Spleen (tissue), 11 donors: ENCODE data around the gene GRIK2. TPM values are rescaled to one million over a fixed set of nuclear protein-coding genes. Genes with fewer than 3 reads are reported as not detected.

Experiments used
- DNase-seq: peaks from one replicate; pipeline ENCODE4 v3.0.0-alpha.2; 2020
- H3K27ac ChIP-seq, 8 donors: fragments of 200-600 bp; sonication (generic) in 7 of 8; 1 replicate in 4 of 8; 2 replicates in 4 of 8; pipeline versions ENCODE4 v1.5.0 to v1.8.0; 2016 to 2021; ENCODE audit warnings: inconsistent platforms in 4 of 8, mild to moderate bottlenecking in 4 of 8, moderate library complexity in 1 of 8
- H3K27me3 ChIP-seq, 7 donors: fragments of 200-600 bp; sonication (generic) in 6 of 7; replicated peaks in 1 of 7; 1 replicate in 4 of 7; 2 replicates in 3 of 7; pipeline versions ENCODE4 v1.5.0 to v1.8.0; 2016 to 2021; ENCODE audit warnings: inconsistent platforms in 3 of 7, mild to moderate bottlenecking in 1 of 7
- H3K36me3 ChIP-seq, 6 donors: fragments of 200-600 bp; sonication (generic) in 5 of 6; 1 replicate in 4 of 6; 2 replicates in 2 of 6; pipeline versions ENCODE4 v1.5.0 to v1.8.0; 2016 to 2021; ENCODE audit warnings: inconsistent platforms in 2 of 6
- H3K4me1 ChIP-seq, 6 donors: fragments of 200-600 bp; sonication (generic) in 5 of 6; 1 replicate in 3 of 6; 2 replicates in 3 of 6; pipeline versions ENCODE4 v1.5.0 to v1.8.0; 2016 to 2021; ENCODE audit warnings: inconsistent platforms in 3 of 6
- H3K4me3 ChIP-seq, 8 donors: fragments of 200-600 bp; sonication (generic) in 7 of 8; 1 replicate in 4 of 8; 2 replicates in 4 of 8; pipeline versions ENCODE4 v1.5.0 to v1.8.0; 2016 to 2021; ENCODE audit warnings: inconsistent platforms in 4 of 8, mild to moderate bottlenecking in 4 of 8, moderate library complexity in 2 of 8
- H3K9me3 ChIP-seq, 8 donors: fragments of 200-600 bp; sonication (generic) in 7 of 8; 1 replicate in 4 of 8; 2 replicates in 4 of 8; pipeline versions ENCODE4 v1.5.0 to v1.8.0; 2016 to 2021; ENCODE audit warnings: inconsistent platforms in 4 of 8
- POLR2A ChIP-seq, 3 donors: fragments of 450-650 bp; IDR thresholded peaks; one replicate each; pipeline ENCODE4 v1.5.1; 2017; ENCODE audit warnings: antibody characterized with exemption in 3 of 3, mild to moderate bottlenecking in 1 of 3
- POLR2AphosphoS5 ChIP-seq, 3 donors: sonication (generic); formaldehyde crosslinking; IDR thresholded peaks; one replicate each; pipeline ENCODE4 v1.5.1; 2017; ENCODE audit warnings: antibody characterized with exemption in 3 of 3
- WGBS, 5 donors: extraction: QIAGEN DNeasy Blood & Tissue Kit in 3 of 5; methylation state at CpG; one replicate each; pipeline versions ENCODE4 v1.1.5 to v1.1.7; 2013 to 2018; 5-methylcytosine and 5-hydroxymethylcytosine counted together
- intact Hi-C: fragments of 100-400 bp; cut with DNase I; formaldehyde crosslinking; loops from one replicate; pipeline ENCODE4 v1.15.0; 2023; ENCODE audit warnings: low total_unique reads
- polyA plus RNA-seq, 3 donors: library from polyadenylated mRNA; stranded (reverse); fragments of 200-250 nt; gene quantifications; one replicate each; pipeline ENCODE4 v1.2.1, GENCODE V29; 2013
- total RNA-seq, 7 donors: library from RNA; depleted of rRNA in 3 of 7; stranded (reverse); fragments of >200 nt in 3 of 7; fragmentation: NEBNext Ultra II Directional in 4 of 7; extraction: Animal tissue kit (Norgen Biotek cat#: 25700) in 4 of 7; gene quantifications; one replicate each; pipeline versions ENCODE4 v1.1.0 to v1.2.1, GENCODE V29; 2016 to 2021
- TF ChIP-seq, protein P1 (sequence below), 11 experiments: fragments of 200-600 bp in 7 of 11; fragments of 450-650 bp in 4 of 11; sonication (generic) in 4 of 11; IDR thresholded peaks in 8 of 11; conservative IDR thresholded peaks in 3 of 11; 1 replicate in 7 of 11; 2 replicates in 4 of 11; pipeline versions ENCODE4 v1.4.0 to v1.8.0; 2016 to 2021; ENCODE audit warnings: antibody characterized with exemption in 11 of 11, inconsistent platforms in 4 of 11, mild to moderate bottlenecking in 1 of 11
- donor health status: healthy with polysubstance abuse.
- donor health status: DM: no; HTN: no; CAD: no; lungs with moderate emphysema.
- donor health status: DM: no; HTN: no; CAD: no.
- donor health status: Bipolar disorder and iron deficiency.
- donor health status: healthy.
- donor health status: DM: no; HTN: no; CAD: no.
- donor health status: DM: yes; HTN: yes; CAD: no.

Gene GRIK2
- total and polyA plus RNA-seq, 10 donors: 0.07 to 2.7 (median 0.89) TPM

DNA sequence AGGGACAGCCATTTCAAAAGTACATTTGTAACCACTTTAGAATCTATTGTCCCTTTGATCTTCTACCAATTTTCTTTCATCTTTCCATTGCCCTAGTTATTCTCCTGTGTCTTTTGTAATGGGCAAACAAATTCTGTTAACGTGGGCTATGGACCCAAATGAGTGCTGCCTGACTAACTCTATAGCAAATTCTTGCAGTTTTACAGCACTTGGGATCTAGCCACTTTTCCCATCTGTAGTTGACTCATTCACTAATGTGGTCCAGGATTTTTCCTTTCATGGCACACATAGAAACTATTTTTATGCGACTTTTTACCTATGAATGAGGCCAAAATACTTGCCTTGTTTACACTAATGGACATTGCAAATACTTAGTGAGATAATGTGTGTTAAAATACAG, 52.0 kb downstream of the GRIK2 start:
- WGBS, 5 donors: 53 to 71% (median 69%) methylated on average over 2 of the region's 2 CpGs
- no peak for DNase-seq
- Histone ChIP-seq H3K27me3 (no peaks in the 10 kb centered on the region), H3K9me3 (no peaks in the 10 kb centered on the region), H3K36me3 (no peaks in the 10 kb centered on the region), H3K4me1 (no peaks in the 10 kb centered on the region), H3K4me3 (no peak overlapping the region), H3K27ac (no peak overlapping the region)
- intact Hi-C loops: no loop called here
- TF ChIP-seq POLR2AphosphoS5 (IDR thresholded peaks at IDR 0.05) (no peak), POLR2A (IDR thresholded peaks at IDR 0.05) (no peak)
- TF ChIP-seq, protein P1, sequence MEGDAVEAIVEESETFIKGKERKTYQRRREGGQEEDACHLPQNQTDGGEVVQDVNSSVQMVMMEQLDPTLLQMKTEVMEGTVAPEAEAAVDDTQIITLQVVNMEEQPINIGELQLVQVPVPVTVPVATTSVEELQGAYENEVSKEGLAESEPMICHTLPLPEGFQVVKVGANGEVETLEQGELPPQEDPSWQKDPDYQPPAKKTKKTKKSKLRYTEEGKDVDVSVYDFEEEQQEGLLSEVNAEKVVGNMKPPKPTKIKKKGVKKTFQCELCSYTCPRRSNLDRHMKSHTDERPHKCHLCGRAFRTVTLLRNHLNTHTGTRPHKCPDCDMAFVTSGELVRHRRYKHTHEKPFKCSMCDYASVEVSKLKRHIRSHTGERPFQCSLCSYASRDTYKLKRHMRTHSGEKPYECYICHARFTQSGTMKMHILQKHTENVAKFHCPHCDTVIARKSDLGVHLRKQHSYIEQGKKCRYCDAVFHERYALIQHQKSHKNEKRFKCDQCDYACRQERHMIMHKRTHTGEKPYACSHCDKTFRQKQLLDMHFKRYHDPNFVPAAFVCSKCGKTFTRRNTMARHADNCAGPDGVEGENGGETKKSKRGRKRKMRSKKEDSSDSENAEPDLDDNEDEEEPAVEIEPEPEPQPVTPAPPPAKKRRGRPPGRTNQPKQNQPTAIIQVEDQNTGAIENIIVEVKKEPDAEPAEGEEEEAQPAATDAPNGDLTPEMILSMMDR (IDR thresholded peaks at IDR 0.05 in 8 of 11, conservative IDR thresholded peaks at IDR 0.05 in 3 of 11): no peak

DNA sequence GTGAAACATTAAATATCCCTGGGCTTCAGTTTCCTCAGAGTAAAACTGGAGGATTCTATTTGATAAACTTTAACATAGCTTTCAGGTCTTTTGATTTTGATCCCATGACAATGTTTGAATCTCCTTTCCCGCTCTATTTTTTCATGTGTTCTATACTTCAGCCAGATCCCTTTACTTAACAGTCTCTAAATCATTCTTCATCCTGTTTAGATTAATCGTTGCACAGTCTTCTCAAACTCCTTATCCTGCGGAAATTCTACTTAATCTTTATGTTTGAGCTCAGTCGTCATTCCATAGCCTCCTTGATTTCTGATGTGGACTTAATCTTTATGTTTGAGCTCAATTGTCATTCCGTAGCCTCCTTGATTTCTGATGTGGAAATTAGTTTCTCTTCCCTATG, 57.4 kb downstream of the GRIK2 start:
- no peak overlapping the region for H3K27ac ChIP-seq
- no peaks in the 10 kb centered on the region for H3K36me3 ChIP-seq
- no peaks in the 10 kb centered on the region for H3K27me3 ChIP-seq
- no peak for DNase-seq
- TF ChIP-seq POLR2AphosphoS5 (IDR thresholded peaks at IDR 0.05): no peak
- TF ChIP-seq, protein P1 (IDR thresholded peaks at IDR 0.05 in 8 of 11, conservative IDR thresholded peaks at IDR 0.05 in 3 of 11): no peak
- no peak overlapping the region for H3K4me3 ChIP-seq
- 75 to 89% (median 82%) methylated on average over 5 of the region's 5 CpGs for WGBS, 5 donors
- no peaks in the 10 kb centered on the region for H3K4me1 ChIP-seq
- intact Hi-C loops: no loop called here
- H3K9me3 ChIP-seq: no peaks in the 10 kb centered on the region

DNA sequence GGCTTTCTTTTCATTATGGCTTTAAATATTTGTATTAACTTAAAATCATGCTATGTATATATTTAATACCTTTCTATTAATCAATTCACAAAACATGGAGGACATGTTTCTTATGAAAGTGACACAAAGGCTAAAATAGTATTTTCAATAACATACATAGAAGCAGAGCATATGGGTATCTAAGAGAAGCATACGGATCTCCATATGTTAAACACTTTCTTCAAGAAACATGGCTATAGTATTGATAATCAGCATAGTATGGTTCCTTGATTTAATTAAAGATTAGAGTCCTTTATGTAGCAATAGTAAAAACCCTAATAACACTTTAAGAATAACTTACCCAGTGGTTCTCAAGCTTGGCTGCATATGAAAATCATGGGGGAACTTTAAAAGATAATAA, 58.5 kb downstream of the GRIK2 start:
- no peak for DNase-seq
- TF ChIP-seq POLR2A (IDR thresholded peaks at IDR 0.05) (no peak), POLR2AphosphoS5 (IDR thresholded peaks at IDR 0.05) (no peak)
- TF ChIP-seq, protein P1 (IDR thresholded peaks at IDR 0.05 in 8 of 11, conservative IDR thresholded peaks at IDR 0.05 in 3 of 11): no peak
- no peak overlapping the region for H3K27ac ChIP-seq
- 84 to 98% (median 94%) methylated on average over 1 of the region's 1 CpG for WGBS, 5 donors
- no peaks in the 10 kb centered on the region for H3K4me1 ChIP-seq
- H3K9me3 ChIP-seq: no peaks in the 10 kb centered on the region
- intact Hi-C loops: no loop called here
- no peak overlapping the region for H3K4me3 ChIP-seq
- H3K27me3 ChIP-seq: no peaks in the 10 kb centered on the region
- H3K36me3 ChIP-seq: no peaks in the 10 kb centered on the region

DNA sequence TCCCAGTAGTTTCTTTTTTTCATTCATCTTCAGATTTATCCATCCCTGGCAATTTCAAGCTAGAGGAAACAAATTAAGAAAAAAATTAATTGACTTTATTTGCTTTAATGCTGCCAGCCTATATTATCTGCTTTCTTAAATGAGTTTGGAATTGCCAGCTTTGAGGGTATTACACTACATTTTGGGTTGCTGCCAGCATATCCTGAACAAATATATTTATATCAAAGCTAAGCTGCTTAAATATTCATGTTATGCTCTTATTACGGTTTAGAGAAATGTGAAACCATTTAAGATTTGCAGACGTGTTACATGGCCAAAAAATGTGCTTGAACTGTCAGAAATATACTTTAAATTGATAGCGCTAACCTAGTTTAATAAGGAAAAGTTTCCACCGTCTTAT, 59.7 kb downstream of the GRIK2 start:
- H3K4me1 ChIP-seq: no peaks in the 10 kb centered on the region
- intact Hi-C loops: no loop called here
- TF ChIP-seq POLR2AphosphoS5 (IDR thresholded peaks at IDR 0.05) (no peak), POLR2A (IDR thresholded peaks at IDR 0.05) (no peak)
- TF ChIP-seq, protein P1 (IDR thresholded peaks at IDR 0.05 in 8 of 11, conservative IDR thresholded peaks at IDR 0.05 in 3 of 11): no peak
- H3K36me3 ChIP-seq: no peaks in the 10 kb centered on the region
- WGBS, 5 donors: 69 to 80% (median 73%) methylated on average over 4 of the region's 4 CpGs
- no peak for DNase-seq
- H3K4me3 ChIP-seq: no peak overlapping the region
- no peak overlapping the region for H3K27ac ChIP-seq
- no peaks in the 10 kb centered on the region for H3K27me3 ChIP-seq
- H3K9me3 ChIP-seq: no peaks in the 10 kb centered on the region
